22Rv1 (cell line): ENCODE results near the gene GATAD2A.

Experiments
- CTCF ChIP-seq: fragments of 450-650 bp; IDR thresholded peaks from 2 replicates; pipeline ENCODE4 v1.5.1; 2017; ENCODE audit warnings: mild to moderate bottlenecking
- ZFX ChIP-seq: fragments of 450-650 bp; IDR thresholded peaks from 2 replicates; pipeline ENCODE4 v1.6.1; 2017; ENCODE audit warnings: antibody characterized with exemption, borderline replicate concordance

GRCh38 chr19:19426799-19427198, 21.3 kb downstream of the GATAD2A start:
- TF ChIP-seq CTCF (no peak), ZFX (no peak)
